ENCODE data around the gene MED12. TPM values are rescaled to one million over a fixed set of nuclear protein-coding genes. Genes with fewer than 3 reads are reported as not detected.

MED12 gene
- total RNA-seq, 4 donors from 2014 or later: 26.5 to 41.4 (median 40.0) TPM

- H3K4me3 ChIP-seq: peak overlapping the region in 3 of 4 donors; percentile 49 to 67 (median 61)
- no peak for DNase-seq
Measured at GRCh38 chrX:71095033-71095432, 23.4 kb upstream of the MED12 start.

GRCh38 chrX:71095555-71095980 lies 22.8 kb upstream of the MED12 start, which contains the start of gene FOXO4:
FOXO4 (plus strand) TSS chrX:71095851; CDS start chrX:71096529, 678 bp downstream.
- TF ChIP-seq POLR2AphosphoS5 (IDR thresholded peaks at IDR 0.05) (peak; percentile 23 to 53 (median 32)), CTCF (IDR thresholded peaks at IDR 0.05) (no peak)
- in situ Hi-C loops (cut with MboI; ENCODE audit: low pct_ligation_motif_present in 1 of 4, low pct_unique_long_range_greater_than_20kb in 1 of 4, low sequenced_read_pairs in 3 of 4): loop anchor here in 1 of 4 donors (25.0 kb wide), 1 partner anchor 92 kb away; no protein-coding TSS in a partner anchor
- Histone ChIP-seq H3K4me1 (peaks cover 7 to 23% (median 10%) of the 10 kb centered on the region in 4 donors), H3K4me3 (peak within 1 kb of the TSS; percentile 49 to 67 (median 56)), H3K27ac (peak within 1 kb of the TSS; percentile 66 to 83 (median 79)), H3K36me3 (no peaks in the 10 kb centered on the region), H3K9me3 (no peaks in the 10 kb centered on the region), H3K27me3 (no peaks in the 10 kb centered on the region)
- intact Hi-C loops (cut with DNase I; ENCODE audit: low total_unique reads): no loop called here
- peak; percentile 93 for DNase-seq
- 0 to 31% methylated on average over 3 to 27 of the region's 29 CpGs for WGBS, 2 donors (ENCODE audit: low coverage in 1 of 2)

More at GRCh38 chrX:71095033-71095432, 23.4 kb upstream of the MED12 start:
- H3K27me3 ChIP-seq: no peaks in the 10 kb centered on the region
- intact Hi-C loops (cut with DNase I; ENCODE audit: low total_unique reads) (no loop called here), in situ Hi-C loops (cut with MboI; ENCODE audit: low pct_ligation_motif_present in 1 of 4, low pct_unique_long_range_greater_than_20kb in 1 of 4, low sequenced_read_pairs in 3 of 4) (loop anchor here in 1 of 4 donors (25.0 kb wide), 1 partner anchor 92 kb away; no protein-coding TSS in a partner anchor)
- no peaks in the 10 kb centered on the region for H3K36me3 ChIP-seq
- peaks cover 7 to 23% (median 10%) of the 10 kb centered on the region in 4 donors for H3K4me1 ChIP-seq
- H3K9me3 ChIP-seq: no peaks in the 10 kb centered on the region
- TF ChIP-seq POLR2A (IDR thresholded peaks at IDR 0.05) (no peak), EP300 (IDR thresholded peaks at IDR 0.05; ENCODE audit: low read depth) (no peak), CTCF (IDR thresholded peaks at IDR 0.05) (no peak), POLR2AphosphoS5 (IDR thresholded peaks at IDR 0.05) (no peak)
- peak overlapping the region in 3 of 4 donors; percentile 66 to 83 (median 79) for H3K27ac ChIP-seq
- 31 to 40% methylated on average over 6 of the region's 6 CpGs for WGBS, 2 donors (ENCODE audit: low coverage in 1 of 2)

GRCh38 chrX:71095981-71096759 lies 22.2 kb upstream of the MED12 start:
- Histone ChIP-seq H3K27me3 (no peaks in the 10 kb centered on the region), H3K9me3 (no peaks in the 10 kb centered on the region), H3K27ac (peak overlapping the region; percentile 66 to 83 (median 79)), H3K4me3 (peak overlapping the region; percentile 49 to 67 (median 56)), H3K36me3 (no peaks in the 10 kb centered on the region), H3K4me1 (peaks cover 7 to 23% (median 10%) of the 10 kb centered on the region in 4 donors)
- peak; percentile 11 for DNase-seq
- TF ChIP-seq POLR2A (IDR thresholded peaks at IDR 0.05): peak; percentile 44
- no peak for TF ChIP-seq EP300 (IDR thresholded peaks at IDR 0.05; ENCODE audit: low read depth)
- TF ChIP-seq POLR2AphosphoS5 (IDR thresholded peaks at IDR 0.05): peak in 1 of 3 donors; percentile 5
- intact Hi-C loops (cut with DNase I; ENCODE audit: low total_unique reads) (no loop called here), in situ Hi-C loops (cut with MboI; ENCODE audit: low pct_ligation_motif_present in 1 of 4, low pct_unique_long_range_greater_than_20kb in 1 of 4, low sequenced_read_pairs in 3 of 4) (loop anchor here in 1 of 4 donors (25.0 kb wide), 1 partner anchor 91 kb away; no protein-coding TSS in a partner anchor)
- 44% methylated on average over 46 of the region's 46 CpGs; no CpG with 5 or more reads in 1 of the 2 donors for WGBS, 2 donors (ENCODE audit: low coverage in 1 of 2)

GRCh38 chrX:71096760-71097032 lies 21.7 kb upstream of the MED12 start:
- peak overlapping the region; percentile 66 to 83 (median 79) for H3K27ac ChIP-seq
- DNase-seq: no peak
- in situ Hi-C loops (cut with MboI; ENCODE audit: low pct_ligation_motif_present in 1 of 4, low pct_unique_long_range_greater_than_20kb in 1 of 4, low sequenced_read_pairs in 3 of 4) (loop anchor here in 1 of 4 donors (25.0 kb wide), 1 partner anchor 91 kb away; no protein-coding TSS in a partner anchor), intact Hi-C loops (cut with DNase I; ENCODE audit: low total_unique reads) (no loop called here)
- peaks cover 7 to 23% (median 10%) of the 10 kb centered on the region in 4 donors for H3K4me1 ChIP-seq
- H3K9me3 ChIP-seq: no peaks in the 10 kb centered on the region
- H3K27me3 ChIP-seq: no peaks in the 10 kb centered on the region
- WGBS, 2 donors (ENCODE audit: low coverage in 1 of 2): 49% methylated on average over 9 of the region's 9 CpGs; no CpG with 5 or more reads in 1 of the 2 donors
- peak overlapping the region; percentile 49 to 67 (median 56) for H3K4me3 ChIP-seq
- no peak for TF ChIP-seq POLR2AphosphoS5 (IDR thresholded peaks at IDR 0.05)
- no peaks in the 10 kb centered on the region for H3K36me3 ChIP-seq

GRCh38 chrX:71098302-71098701 lies 20.1 kb upstream of the MED12 start:
- intact Hi-C loops (cut with DNase I; ENCODE audit: low total_unique reads) (no loop called here), in situ Hi-C loops (cut with MboI; ENCODE audit: low pct_ligation_motif_present in 1 of 4, low pct_unique_long_range_greater_than_20kb in 1 of 4, low sequenced_read_pairs in 3 of 4) (loop anchor here in 1 of 4 donors (25.0 kb wide), 1 partner anchor 89 kb away; no protein-coding TSS in a partner anchor)
- Histone ChIP-seq H3K36me3 (no peaks in the 10 kb centered on the region), H3K27me3 (no peaks in the 10 kb centered on the region), H3K27ac (no peak overlapping the region), H3K9me3 (no peaks in the 10 kb centered on the region), H3K4me3 (no peak overlapping the region), H3K4me1 (peaks cover 7 to 23% (median 12%) of the 10 kb centered on the region in 4 donors)
- TF ChIP-seq CTCF (IDR thresholded peaks at IDR 0.05) (peak; percentile 34 to 50 (median 41)), POLR2AphosphoS5 (IDR thresholded peaks at IDR 0.05) (no peak)
- 13% methylated on average over 2 of the region's 2 CpGs; no CpG with 5 or more reads in 1 of the 2 donors for WGBS, 2 donors (ENCODE audit: low coverage in 1 of 2)
- peak; percentile 72 for DNase-seq
